Activated naive CD4-positive, alpha-beta T cell treated with anti-CD3 and anti-CD28 coated beads, Interleukin-2, amount 50 U/mL, for 72 hours (primary cell): ENCODE measurements around the gene RNF167. TPM values are rescaled to one million over a fixed set of nuclear protein-coding genes. Genes with fewer than 3 reads are reported as not detected.

Experiments
- ATAC-seq, 2 donors: fragments of 150-1000 bp; cut with Tn5 transposase; 2 replicates each; pipeline ENCODE4 v1.10.0; 2021; ENCODE audit warnings: mild to moderate bottlenecking in 2 of 2, moderate library complexity in 2 of 2
- DNase-seq, 2 donors: peaks; one replicate each; pipeline ENCODE4 v3.0.0; 2021 to 2022; ENCODE audit warnings: low spot score in 2 of 2
- H3K27ac Mint-ChIP-seq, 2 donors: one replicate each; pipeline ENCODE4 v1.8.0; 2022; ENCODE audit warnings: mild to moderate bottlenecking in 2 of 2, mixed read lengths in 2 of 2
- H3K36me3 Mint-ChIP-seq, 2 donors: one replicate each; pipeline ENCODE4 v1.8.0; 2022; ENCODE audit warnings: mixed read lengths in 2 of 2
- H3K9me3 Mint-ChIP-seq, 2 donors: one replicate each; pipeline ENCODE4 v1.8.0; 2022; ENCODE audit warnings: mixed read lengths in 2 of 2
- total RNA-seq, 2 donors: library from RNA; stranded (reverse); gene quantifications; one replicate each; pipeline ENCODE4 v1.2.3, GENCODE V29; 2022

Gene RNF167
- total RNA-seq, 2 donors from 2014 or later, result 188 to 241 TPM

DNA sequence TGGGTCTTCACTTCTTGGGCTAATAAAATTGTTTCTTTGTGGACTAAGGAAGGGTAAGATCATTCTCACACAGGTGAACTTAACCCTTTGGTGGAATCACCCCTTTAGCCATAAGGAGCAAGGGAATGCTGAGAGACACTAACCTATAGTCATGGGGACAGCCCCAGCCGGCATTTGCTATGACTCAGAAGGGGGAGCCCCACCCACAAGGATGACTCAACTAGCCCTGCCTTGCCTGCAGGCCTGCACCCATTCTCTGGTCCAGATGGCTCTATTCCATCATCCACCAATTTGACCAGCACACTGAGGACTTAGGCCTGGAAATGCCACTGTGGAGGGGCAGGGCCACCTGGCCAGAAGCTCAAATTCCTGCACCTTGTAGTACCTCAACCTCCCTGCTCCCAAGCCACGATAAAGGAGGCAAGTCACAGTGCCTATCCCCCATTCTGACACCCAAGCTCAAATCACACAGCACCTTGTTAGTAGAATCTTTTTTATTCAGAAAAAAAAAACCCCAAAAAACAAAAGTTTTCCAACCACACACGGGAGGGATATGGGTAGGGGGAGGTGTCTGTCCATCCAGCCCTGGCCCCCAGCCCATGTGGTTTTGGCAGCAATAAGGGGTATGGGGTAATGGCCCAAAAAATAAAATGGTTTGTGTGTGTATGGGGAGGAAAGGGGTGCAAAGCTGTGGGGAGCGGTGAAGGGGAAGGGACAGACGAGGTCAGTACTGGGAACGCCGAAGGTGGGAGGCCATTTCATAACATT is 5.3 kb downstream of the RNF167 start:
- Mint-ChIP-seq H3K36me3 (peaks cover 67 to 75% of the 10 kb centered on the region in 2 donors), H3K27ac (peak overlapping the region; percentile 98), H3K9me3 (no peaks in the 10 kb centered on the region)
- DNase-seq (peak; percentile 86 to 89), ATAC-seq (peak; percentile 56 to 61)

DNA sequence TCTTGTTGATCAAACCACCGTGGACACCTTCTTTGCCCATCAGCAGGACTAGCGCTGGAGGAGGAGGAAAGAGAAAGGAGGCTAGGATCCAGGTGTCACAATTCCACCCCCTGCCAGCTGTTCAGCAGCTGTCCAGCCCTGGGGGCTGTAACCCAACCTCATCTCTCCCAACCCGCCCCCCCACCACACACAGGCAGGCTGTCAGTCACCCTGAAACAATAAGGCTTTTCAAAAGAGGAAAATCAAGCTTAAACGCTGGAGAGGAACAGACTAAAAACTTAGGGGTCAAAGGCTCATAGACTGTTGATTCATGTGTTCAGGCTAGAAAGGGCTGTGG is 5.8 kb downstream of the RNF167 start:
- DNase-seq (no peak), ATAC-seq (no peak)
- Mint-ChIP-seq H3K27ac (peak overlapping the region; percentile 98), H3K36me3 (peaks cover 61 to 69% of the 10 kb centered on the region in 2 donors), H3K9me3 (no peaks in the 10 kb centered on the region)

DNA sequence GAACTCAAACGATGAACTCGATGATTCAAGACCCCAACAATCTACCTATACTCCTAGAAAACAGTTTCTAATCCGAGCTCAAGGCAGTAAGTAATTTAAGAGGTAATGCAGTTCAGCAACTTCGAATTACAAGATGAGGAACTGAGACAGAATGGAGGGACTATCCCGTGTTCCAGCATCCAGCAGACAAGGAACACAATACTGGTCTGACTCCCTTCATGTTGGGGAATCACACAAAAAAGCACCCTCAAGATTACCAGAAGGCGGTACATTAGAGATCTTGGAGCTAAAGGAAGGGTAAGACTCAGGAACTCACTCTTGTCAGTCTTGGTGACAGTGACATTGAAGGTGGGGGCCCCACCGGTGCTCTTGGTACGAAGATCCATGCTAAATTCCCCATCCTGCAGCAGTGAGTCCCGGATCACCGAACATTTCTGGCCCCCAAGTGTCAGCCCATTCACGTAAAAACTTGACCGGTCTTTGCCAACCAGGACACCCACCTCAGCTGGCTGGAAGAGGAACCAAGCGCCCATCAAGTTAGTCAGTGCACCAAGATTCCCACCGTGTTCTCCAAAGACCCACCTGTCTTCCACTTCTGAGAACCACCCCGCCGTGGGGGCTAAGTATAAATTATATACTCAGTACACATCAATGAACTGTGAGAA is 6.4 kb downstream of the RNF167 start:
- Mint-ChIP-seq H3K9me3 (no peaks in the 10 kb centered on the region), H3K36me3 (peaks cover 56 to 64% of the 10 kb centered on the region in 2 donors), H3K27ac (peak overlapping the region; percentile 84 to 98)
- DNase-seq (no peak), ATAC-seq (no peak)

DNA sequence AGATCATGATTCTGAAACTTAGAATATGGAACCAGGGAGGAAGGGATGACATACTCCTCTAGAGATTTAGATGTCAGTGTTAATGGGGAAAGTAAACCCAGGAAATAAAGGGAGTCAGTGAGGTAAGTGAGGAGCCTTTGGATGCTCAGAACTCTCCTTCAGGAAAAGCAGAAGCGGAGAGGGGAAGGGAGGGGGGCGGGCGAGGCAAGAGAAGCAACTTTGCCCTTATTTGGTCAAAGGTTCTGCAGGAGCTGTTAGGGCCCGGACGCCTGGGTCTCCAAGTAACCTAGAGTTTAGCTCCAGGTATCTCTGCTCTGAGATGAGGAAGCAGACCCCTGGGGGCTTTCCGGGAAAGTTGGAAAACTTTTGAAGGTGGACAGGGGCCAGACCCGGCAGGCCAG is 6.9 kb downstream of the RNF167 start:
- H3K9me3 Mint-ChIP-seq, result no peaks in the 10 kb centered on the region
- peak overlapping the region; percentile 84 to 98 for H3K27ac Mint-ChIP-seq
- peak in 1 of 2 donors; percentile 76 for DNase-seq
- no peak for ATAC-seq
- peaks cover 50 to 58% of the 10 kb centered on the region in 2 donors for H3K36me3 Mint-ChIP-seq

DNA sequence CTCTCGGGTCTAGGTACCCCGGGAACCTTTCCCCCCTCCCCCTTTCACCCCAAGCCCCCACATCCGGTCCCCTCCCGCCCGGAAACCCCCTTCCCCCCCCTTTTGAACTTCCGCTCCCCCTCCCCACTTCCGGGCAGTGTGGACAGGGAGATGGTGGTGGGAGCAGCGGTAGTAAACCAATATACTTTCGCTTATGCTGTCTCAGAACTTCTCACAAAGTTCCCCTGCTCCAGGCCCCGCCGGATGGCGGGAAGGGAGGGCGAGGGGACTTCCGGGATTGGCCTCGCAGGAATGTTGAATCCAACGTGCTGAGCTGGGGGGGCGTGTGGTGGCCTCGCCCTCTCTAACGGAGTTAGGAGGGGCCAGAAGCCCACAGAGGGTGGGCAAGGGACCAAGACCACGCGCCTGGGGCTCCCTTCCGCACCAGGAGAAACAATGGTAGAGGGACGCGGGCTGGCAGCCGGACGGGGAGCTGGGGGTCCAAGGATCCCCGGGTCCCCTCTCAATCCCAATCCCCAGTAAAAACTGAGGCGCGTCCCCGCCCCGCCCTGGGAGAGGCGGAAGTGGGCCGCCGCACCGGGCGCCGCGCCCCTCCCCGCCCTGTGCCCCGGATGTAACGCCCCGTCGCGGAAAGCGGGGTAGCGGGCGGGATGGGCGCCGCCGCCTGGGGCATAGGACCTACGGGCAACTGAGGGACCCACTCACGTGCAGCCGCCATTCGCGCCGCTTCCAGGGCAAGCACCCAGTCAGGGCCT is 7.5 kb downstream of the RNF167 start:
- peaks cover 45 to 53% of the 10 kb centered on the region in 2 donors for H3K36me3 Mint-ChIP-seq
- peak overlapping the region; percentile 94 to 98 for H3K27ac Mint-ChIP-seq
- DNase-seq (peak; percentile 71 to 85), ATAC-seq (peak; percentile 19 to 34)
- H3K9me3 Mint-ChIP-seq, result no peaks in the 10 kb centered on the region

DNA sequence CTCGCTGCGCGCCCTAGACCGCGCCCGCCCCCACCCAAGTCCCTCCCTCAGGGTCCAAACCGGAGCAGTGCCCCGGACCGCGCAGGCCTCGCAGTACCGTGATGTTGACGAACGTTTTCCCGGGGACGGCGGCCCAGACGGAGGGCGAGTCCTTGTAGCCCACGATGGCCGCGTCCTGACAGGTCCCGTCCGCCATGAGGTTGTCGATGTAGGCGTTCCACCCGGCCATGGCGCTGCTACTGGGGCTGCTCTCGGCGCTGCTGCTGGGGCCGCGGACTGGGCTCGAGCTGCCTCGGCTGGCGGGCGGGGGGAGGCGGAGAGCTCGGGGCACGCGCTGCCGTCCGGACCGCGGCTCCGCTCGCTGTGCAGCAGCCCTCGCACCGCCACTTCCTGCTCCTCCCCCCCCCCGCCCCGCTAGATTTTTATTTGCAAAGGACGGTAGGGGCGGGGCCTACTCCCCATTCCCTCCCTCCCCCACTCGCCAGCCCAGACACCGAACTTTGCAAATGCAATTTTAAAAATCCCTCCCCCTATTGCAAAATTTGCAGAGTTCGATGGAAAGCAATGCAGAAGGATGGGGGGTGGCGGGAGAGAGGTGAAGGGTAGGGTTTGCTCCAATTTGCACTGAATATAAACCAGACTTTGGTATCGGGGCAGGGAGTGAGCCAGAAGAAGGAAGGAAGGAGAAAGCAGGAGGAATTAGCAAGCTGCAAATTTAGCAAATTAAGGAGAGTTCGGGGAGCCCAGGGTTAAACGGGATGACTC is 8.3 kb downstream of the RNF167 start, which contains the start of gene PFN1:
Gene PFN1, minus strand, starts transcription at position 365 of the 765 bp plus-strand sequence. Its CDS starts 136 bp downstream, at position 229.
- DNase-seq, result peak; percentile 80
- Mint-ChIP-seq H3K9me3 (no peaks in the 10 kb centered on the region), H3K27ac (peak within 1 kb of the TSS; percentile 98 to 99), H3K36me3 (peaks cover 37 to 45% of the 10 kb centered on the region in 2 donors)
- ATAC-seq, result peak; percentile 15 to 46

DNA sequence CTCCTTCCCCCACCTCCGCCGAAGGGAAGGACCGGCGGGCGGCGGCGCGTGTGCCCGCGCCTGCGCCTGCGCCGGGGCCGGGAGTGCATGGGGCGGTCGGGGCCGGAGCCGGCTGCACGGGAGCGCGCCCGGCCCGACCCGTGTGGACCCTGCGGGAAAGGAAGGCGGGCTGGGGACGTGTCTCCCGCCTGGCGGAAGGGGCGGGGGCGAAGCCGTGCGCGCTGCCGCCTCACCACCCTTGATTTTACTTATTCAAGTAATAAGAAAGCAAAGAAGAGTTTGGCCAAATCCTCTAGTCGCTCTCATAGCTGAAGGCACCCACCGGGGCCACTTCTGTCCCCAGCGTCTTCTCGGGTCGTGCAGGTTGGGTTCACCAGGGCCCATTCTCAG is 8.9 kb downstream of the RNF167 start:
- Mint-ChIP-seq H3K27ac (peak overlapping the region; percentile 98 to 99), H3K9me3 (no peaks in the 10 kb centered on the region), H3K36me3 (peaks cover 36 to 42% of the 10 kb centered on the region in 2 donors)
- ATAC-seq (peak; percentile 15 to 56), DNase-seq (peak in 1 of 2 donors; percentile 81)

DNA sequence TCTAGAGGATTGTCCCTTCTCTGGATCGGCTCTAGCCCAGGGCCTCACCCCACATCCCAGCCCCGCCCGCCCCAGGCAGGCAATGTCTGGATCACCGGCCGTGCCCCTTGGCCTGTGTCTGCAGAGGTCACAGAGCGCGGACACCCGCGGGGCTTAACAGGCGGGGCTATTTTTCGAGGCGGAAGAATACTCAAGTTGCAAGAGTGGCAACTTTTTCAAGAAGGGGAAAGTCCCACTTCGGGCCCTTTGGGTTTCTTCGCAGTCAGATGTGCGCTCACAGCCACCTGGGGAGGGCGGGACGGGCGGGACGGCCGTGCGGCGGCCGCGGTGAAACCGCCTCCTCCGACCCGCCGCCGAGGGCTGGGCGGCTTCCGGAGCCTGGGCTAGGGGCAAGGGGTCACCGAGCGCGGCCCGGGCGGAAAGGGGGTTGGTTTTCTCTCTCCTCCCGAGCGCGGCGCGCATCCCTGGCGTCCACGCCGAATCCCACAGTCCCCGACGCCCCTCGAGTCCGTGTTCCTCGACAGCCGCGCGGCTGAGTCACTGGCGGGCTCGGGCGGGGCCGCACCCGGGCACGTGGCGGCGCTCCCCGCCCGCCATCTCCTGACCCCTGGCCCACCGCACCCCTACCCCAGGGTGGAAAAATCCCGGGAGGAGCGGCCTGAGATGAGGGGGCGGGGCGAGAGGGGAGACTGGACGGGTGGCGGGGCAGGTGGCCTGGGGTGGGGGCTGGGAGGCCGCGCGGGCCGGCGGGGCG is 9.4 kb downstream of the RNF167 start:
- Mint-ChIP-seq H3K9me3 (no peaks in the 10 kb centered on the region), H3K36me3 (peaks cover 32 to 37% of the 10 kb centered on the region in 2 donors), H3K27ac (peak overlapping the region in 1 of 2 donors; percentile 98)
- DNase-seq, result peak; percentile 77 to 91
- ATAC-seq, result peak; percentile 45

DNA sequence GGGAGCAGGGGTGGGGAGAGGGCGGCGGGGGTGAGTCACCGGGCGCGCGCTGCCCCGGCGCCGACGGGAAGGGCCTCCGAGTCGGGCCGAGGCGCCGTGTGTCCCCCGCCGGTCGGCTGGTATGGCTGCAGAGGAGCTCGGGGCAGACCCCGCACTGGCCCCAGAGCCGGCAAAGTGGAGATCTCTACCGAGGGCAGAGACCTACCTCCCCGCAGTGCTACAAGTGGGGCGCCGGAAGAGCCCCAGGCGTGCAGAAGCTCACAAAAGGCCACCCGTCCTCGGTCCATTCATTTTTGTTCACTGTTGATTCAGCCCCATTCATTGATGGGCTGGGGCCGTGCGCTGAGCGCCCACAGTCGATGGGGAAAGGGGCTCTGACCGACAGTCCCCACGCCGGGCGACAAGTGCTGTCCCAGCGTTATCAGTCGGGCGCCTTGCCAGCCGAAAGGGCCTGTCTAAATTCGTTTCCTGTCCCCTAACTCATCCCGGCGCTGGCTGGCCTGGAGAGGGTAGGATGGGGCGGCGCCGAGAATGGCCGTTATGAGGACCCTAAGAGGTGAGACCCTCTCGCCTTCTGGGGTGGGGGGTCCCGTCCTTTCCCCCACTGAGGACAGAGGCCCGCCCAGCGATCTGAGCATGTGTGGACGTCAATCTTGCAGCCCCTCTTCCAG is 10.1 kb downstream of the RNF167 start:
- peaks cover 25 to 30% of the 10 kb centered on the region in 2 donors for H3K36me3 Mint-ChIP-seq
- DNase-seq, result peak in 1 of 2 donors; percentile 76
- ATAC-seq, result peak; percentile 18 to 20
- no peaks in the 10 kb centered on the region for H3K9me3 Mint-ChIP-seq
- peak overlapping the region; percentile 93 to 98 for H3K27ac Mint-ChIP-seq

DNA sequence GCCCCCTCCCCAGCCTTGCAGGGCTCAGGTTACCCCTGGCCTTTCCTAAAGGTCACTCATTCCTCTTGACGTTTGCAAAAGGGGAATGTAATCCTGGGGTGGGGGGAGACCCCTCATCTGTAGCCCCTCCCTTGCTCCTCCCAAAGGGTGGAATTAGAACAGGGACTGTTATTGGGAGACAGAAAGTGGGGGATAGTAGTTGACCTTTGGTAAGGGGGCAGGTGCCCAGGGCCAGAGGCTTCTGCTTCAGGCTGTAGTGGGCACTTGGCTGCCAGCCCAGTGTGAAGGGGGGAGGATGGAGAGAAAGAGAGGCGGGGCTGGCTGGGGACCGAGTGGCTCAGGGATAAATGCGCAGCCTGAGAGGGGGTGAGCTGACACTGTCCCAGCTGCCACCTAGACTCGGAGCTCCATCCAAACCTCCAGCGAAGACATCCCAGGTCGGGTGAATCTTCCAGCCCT is 10.7 kb downstream of the RNF167 start, which contains the start of gene ENO3:
Gene ENO3, plus strand, starts transcription at position 374 of the 459 bp plus-strand sequence. CDS start 711 bp downstream, outside the sequence.
- ATAC-seq (no peak), DNase-seq (no peak)
- H3K9me3 Mint-ChIP-seq, result no peaks in the 10 kb centered on the region
- peaks cover 19 to 24% of the 10 kb centered on the region in 2 donors for H3K36me3 Mint-ChIP-seq
- peak within 1 kb of the TSS; percentile 93 to 98 for H3K27ac Mint-ChIP-seq

DNA sequence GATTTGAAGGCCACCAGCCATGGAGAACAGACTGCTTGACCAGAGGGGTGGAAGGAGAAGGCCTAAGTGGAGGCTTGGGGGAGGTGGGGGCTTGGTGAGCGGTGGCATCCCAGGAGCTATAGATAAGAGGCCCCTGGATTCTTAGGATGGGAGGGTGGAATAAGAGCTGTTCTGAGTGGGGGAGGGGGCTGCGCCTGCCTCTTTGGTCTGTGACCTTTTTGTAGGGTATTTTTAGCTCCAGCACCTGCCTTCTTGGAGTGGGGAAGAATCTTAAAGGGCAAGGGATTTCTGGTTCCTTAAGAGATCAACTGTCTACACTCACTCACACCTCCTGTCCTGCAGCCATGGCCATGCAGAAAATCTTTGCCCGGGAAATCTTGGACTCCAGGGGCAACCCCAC is 11.4 kb downstream of the RNF167 start:
- ATAC-seq (no peak), DNase-seq (no peak)
- Mint-ChIP-seq H3K9me3 (no peaks in the 10 kb centered on the region), H3K27ac (peak overlapping the region; percentile 93 to 98), H3K36me3 (peaks cover 12 to 17% of the 10 kb centered on the region in 2 donors)

DNA sequence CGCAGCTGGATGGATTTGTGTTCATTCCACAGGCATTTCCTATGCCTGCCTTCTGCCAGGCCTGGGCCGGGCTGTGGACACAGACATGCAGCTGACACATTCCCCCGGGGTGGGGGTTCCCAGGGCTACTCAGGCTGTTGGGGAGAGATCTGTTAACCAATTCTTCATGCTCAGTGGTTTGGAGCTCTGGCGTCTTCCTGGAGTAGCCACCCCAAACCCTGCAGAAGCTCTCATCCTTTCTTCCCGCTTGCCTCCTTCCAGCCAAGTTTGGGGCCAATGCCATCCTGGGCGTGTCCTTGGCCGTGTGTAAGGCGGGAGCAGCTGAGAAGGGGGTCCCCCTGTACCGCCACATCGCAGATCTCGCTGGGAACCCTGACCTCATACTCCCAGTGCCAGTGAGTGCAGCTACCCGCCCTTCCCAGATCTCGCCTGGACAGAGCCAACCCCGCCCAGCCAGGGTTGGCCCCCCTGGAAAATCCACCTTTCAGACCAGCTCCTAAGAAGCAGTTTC is 13.4 kb downstream of the RNF167 start:
- no peak overlapping the region for H3K27ac Mint-ChIP-seq
- no peak for ATAC-seq
- no peak for DNase-seq
- peaks cover 0 to 3% of the 10 kb centered on the region in 2 donors for H3K36me3 Mint-ChIP-seq
- H3K9me3 Mint-ChIP-seq, result no peaks in the 10 kb centered on the region

DNA sequence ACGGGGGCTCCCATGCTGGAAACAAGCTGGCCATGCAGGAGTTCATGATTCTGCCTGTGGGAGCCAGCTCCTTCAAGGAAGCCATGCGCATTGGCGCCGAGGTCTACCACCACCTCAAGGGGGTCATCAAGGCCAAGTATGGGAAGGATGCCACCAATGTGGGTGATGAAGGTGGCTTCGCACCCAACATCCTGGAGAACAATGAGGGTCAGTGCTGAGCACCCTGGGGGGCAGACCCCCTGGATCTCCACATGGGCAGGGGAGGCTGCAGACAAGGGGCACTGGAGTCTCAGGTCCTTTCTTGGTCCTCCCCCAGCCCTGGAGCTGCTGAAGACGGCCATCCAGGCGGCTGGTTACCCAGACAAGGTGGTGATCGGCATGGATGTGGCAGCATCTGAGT is 15.0 kb downstream of the RNF167 start:
- ATAC-seq, result no peak

DNA sequence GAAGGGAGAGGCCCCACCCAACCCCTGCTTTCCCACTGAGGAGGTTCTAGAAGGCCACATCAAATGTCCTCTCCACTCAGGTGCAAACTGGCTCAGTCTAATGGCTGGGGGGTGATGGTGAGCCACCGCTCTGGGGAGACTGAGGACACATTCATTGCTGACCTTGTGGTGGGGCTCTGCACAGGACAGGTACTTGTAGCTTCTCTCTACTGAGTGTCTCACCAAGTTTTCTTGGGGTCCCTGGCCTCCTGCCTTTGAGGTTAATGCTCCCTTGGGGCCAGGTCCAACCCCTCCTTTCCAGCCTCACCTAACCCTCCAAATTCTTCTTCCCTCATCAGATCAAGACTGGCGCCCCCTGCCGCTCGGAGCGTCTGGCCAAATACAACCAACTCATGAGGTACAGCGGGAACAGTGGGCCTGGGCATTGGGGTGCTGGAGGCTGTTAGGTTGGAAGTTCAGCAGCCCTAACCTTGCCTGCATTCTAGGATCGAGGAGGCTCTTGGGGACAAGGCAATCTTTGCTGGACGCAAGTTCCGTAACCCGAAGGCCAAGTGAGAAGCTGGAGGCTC is 16.5 kb downstream of the RNF167 start:
- Mint-ChIP-seq H3K36me3 (no peaks in the 10 kb centered on the region), H3K27ac (no peak overlapping the region), H3K9me3 (no peaks in the 10 kb centered on the region)
- no peak for DNase-seq
- peak in 1 of 2 donors; percentile 23 for ATAC-seq

More for the DNA sequence above, 15.0 kb downstream of the RNF167 start:
- H3K36me3 Mint-ChIP-seq, result no peaks in the 10 kb centered on the region
- no peak overlapping the region for H3K27ac Mint-ChIP-seq
- no peaks in the 10 kb centered on the region for H3K9me3 Mint-ChIP-seq
- no peak for DNase-seq
